ENCODE results near the gene PCNX2. TPM values are rescaled to one million over a fixed set of nuclear protein-coding genes. Genes with fewer than 3 reads are reported as not detected.

The PCNX2 gene
- total and polyA plus RNA-seq, 2 of the 8 experiments (the other 6 are each of a cell fraction or from before 2014, with no cell fraction given) = 46.1 to 57.6 TPM

DNA sequence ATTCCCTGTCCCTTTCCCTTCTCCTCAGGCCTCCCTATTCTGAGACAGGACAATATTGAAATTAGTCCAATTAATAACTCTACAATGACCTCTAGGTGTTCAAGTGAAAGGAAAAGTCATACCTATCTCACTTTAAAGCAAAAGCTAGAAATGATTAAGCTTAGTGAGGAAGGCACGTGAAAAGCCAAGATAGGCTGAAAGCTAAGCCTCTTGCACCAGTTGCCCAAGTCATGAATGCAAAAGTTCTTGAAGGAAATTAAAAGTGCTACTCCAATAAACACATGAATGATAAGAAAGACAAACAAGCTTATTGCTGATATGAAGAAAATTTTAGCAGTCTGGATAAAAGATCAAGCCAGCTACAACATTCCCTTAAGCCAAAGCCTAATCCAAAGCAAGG lies 28.2 kb upstream of the PCNX2 start (continued):
- TF ChIP-seq CTCF (IDR thresholded peaks at IDR 0.05; ENCODE audit: control extremely low read depth in 1 of 3, insufficient read depth in 1 of 3, low read depth in 1 of 3, low read length in 3 of 3) = no peak
- TF ChIP-seq CBX5 (IDR thresholded peaks at IDR 0.05; ENCODE audit: low read depth, low read length) = no peak
